CD4-positive, alpha-beta T cell treated with Interferon gamma for 1 hour (primary cell): Measurements from ENCODE around the gene ESRP2.

Source experiments
- DNase-seq: peaks from one replicate; pipeline ENCODE4 v3.0.0-alpha.2; 2020

ESRP2 gene

GRCh38 chr16:68214726-68215125 lies 21.2 kb downstream of the ESRP2 start:
- no peak for DNase-seq

GRCh38 chr16:68206245-68206644 lies 29.7 kb downstream of the ESRP2 start:
- no peak for DNase-seq

GRCh38 chr16:68202091-68202519 lies 33.8 kb downstream of the ESRP2 start:
- DNase-seq, result no peak

GRCh38 chr16:68200088-68200783 lies 35.7 kb downstream of the ESRP2 start:
- DNase-seq, result no peak

GRCh38 chr16:68197250-68197649 lies 38.7 kb downstream of the ESRP2 start:
- DNase-seq, result no peak

GRCh38 chr16:68194251-68194650 lies 41.7 kb downstream of the ESRP2 start:
- no peak for DNase-seq

- no peak for DNase-seq
Measured at GRCh38 chr16:68190736-68191510, 45.0 kb downstream of the ESRP2 start.

- DNase-seq, result no peak
Measured at GRCh38 chr16:68190081-68190480, 45.8 kb downstream of the ESRP2 start.

GRCh38 chr16:68188170-68188569 lies 47.8 kb downstream of the ESRP2 start:
- DNase-seq, result no peak

GRCh38 chr16:68187505-68187904 lies 48.4 kb downstream of the ESRP2 start:
- no peak for DNase-seq

- no peak for DNase-seq
Measured at GRCh38 chr16:68186877-68187276, 49.0 kb downstream of the ESRP2 start.

- no peak for DNase-seq
Measured at GRCh38 chr16:68183046-68183445, 52.9 kb downstream of the ESRP2 start.

GRCh38 chr16:68179855-68180254 lies 56.1 kb downstream of the ESRP2 start:
- DNase-seq, result no peak

- DNase-seq, result no peak
Measured at GRCh38 chr16:68179196-68179795, 56.6 kb downstream of the ESRP2 start.
